Muscle layer of duodenum (tissue), 2 donors: ENCODE data around the gene TSG101.

Source experiments
- H3K27ac ChIP-seq: one replicate; pipeline ENCODE4 v1.7.0; 2013; ENCODE audit warnings: mild to moderate bottlenecking, low read length
- H3K27me3 ChIP-seq: one replicate; pipeline ENCODE4 v1.7.0; 2013; ENCODE audit warnings: low read depth, mild to moderate bottlenecking, control low read depth, low read length
- H3K36me3 ChIP-seq, 2 donors: one replicate each; pipeline ENCODE4 v1.7.0; 2013; ENCODE audit warnings: low read length in 2 of 2, control low read depth in 1 of 2, mild to moderate bottlenecking in 1 of 2; ENCODE audit not compliant: insufficient read depth in 2 of 2, control insufficient read depth in 1 of 2
- H3K4me1 ChIP-seq, 2 donors: one replicate each; pipeline ENCODE4 v1.7.0; 2013; ENCODE audit warnings: low read length in 2 of 2, mild to moderate bottlenecking in 2 of 2, control low read depth in 1 of 2, moderate library complexity in 1 of 2; ENCODE audit not compliant: insufficient read depth in 2 of 2, control insufficient read depth in 1 of 2
- H3K4me3 ChIP-seq, 2 donors: one replicate each; pipeline ENCODE4 v1.7.0; 2013; ENCODE audit warnings: low read length in 2 of 2, low read depth in 1 of 2, mild to moderate bottlenecking in 1 of 2
- H3K9me3 ChIP-seq, 2 donors: one replicate each; pipeline ENCODE4 v1.7.0; 2013; ENCODE audit warnings: low read length in 2 of 2, control low read depth in 1 of 2, mild to moderate bottlenecking in 1 of 2; ENCODE audit not compliant: control insufficient read depth in 1 of 2
- donor health status: healthy.

The TSG101 gene

DNA sequence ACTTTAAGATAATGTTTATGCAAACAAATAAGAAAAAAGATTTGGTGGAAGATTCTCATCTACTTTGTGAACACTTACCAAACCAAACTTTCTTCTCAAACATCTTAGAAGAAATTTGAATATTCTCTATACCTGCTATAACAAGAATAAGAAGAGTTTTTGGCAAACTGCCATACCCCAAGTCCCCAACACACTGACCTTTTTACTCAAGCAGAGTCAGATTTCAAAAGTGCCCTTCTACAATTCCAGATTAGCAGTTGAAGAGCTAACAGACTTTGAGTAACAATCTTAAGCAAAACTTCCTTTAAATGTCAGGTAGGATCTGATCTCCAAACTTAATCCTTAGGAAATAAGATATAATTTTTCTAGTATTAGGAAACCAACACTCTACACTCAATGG lies 33.9 kb downstream of the TSG101 start:
- Histone ChIP-seq H3K4me3 (no peak overlapping the region), H3K27me3 (no peaks in the 10 kb centered on the region), H3K36me3 (peaks cover 25 to 50% of the 10 kb centered on the region in 2 donors), H3K27ac (no peak overlapping the region), H3K9me3 (no peaks in the 10 kb centered on the region), H3K4me1 (no peaks in the 10 kb centered on the region)

DNA sequence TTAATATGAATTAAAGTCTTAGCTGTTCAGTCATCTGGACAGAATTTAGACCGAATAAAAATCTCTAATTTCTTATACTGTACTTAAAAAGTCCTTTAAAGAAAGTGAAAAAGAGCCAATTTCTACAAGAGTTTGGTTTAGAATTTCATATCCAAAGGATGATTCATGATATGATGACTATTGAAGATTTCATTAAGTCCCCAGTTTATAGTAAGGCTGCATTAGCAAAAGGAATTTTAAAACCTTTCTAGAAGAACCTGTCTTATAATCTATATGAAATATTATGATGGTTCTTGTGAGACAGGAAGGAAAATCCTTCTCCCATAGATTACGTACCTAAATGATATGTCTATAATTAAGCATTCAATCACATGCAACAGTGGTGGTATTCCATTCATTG lies 34.8 kb downstream of the TSG101 start:
- H3K9me3 ChIP-seq, result no peaks in the 10 kb centered on the region
- no peak overlapping the region for H3K27ac ChIP-seq
- H3K36me3 ChIP-seq, result peaks cover 22 to 44% of the 10 kb centered on the region in 2 donors
- no peak overlapping the region for H3K4me3 ChIP-seq
- no peaks in the 10 kb centered on the region for H3K4me1 ChIP-seq
- no peaks in the 10 kb centered on the region for H3K27me3 ChIP-seq

DNA sequence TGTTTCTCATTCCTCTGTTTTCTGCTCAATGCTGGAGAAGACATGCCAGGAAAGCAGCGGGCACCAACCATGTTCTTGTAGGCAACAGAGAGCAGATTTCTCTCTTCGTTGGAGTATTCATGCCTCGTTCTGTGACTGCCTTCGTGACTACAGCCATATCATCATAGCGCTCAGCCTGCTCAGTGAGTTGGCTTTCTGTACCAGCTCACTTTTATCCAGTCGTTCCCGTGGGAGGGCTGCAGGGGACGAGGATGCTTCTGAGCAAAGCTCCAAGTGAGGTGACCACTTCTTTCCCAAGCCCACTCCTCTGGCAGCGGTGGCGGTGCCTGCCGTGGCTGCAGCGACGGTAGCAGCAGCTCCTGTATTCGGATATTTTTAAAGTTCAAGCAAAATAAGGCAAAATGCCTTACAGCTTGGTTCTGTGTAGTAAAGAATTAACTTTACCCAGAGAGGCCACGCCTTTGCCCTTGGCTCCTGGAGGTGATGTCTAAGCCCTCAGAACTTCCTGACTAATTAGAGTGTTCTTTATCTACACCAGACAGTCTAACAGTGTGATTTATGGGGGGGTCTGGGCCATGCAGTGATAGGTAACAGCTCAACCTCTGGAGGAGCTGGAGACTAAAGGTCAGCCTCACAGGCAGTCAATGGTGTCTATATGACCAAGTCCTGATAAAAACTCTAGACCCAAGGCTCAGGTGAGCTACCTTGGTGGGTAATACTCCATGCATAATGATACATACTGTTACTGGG lies 35.8 kb downstream of the TSG101 start:
- Histone ChIP-seq H3K9me3 (no peaks in the 10 kb centered on the region), H3K4me1 (no peaks in the 10 kb centered on the region), H3K27ac (no peak overlapping the region), H3K4me3 (no peak overlapping the region), H3K36me3 (peaks cover 22 to 42% of the 10 kb centered on the region in 2 donors), H3K27me3 (no peaks in the 10 kb centered on the region)

DNA sequence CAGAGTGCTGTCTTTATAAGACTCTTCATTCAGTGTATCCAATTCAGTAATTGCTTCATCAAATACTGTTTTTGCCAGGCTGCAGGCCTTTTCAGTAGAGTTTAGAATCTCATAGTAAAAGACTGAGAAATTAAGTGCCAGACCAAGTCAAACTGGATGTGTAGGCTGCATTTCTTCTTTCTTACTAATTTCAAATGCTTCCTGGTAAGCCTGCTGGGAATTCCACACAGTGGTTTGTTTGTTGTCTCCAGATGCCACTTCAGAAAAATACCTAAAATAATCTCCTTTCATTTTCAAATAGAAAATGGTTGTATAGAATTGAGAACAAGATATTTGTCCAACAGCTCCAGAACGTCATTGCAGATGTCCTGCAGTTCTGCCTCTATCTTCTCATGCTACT lies 36.4 kb downstream of the TSG101 start:
- Histone ChIP-seq H3K27me3 (no peaks in the 10 kb centered on the region), H3K9me3 (no peaks in the 10 kb centered on the region), H3K4me1 (no peaks in the 10 kb centered on the region), H3K27ac (no peak overlapping the region), H3K4me3 (no peak overlapping the region), H3K36me3 (peaks cover 22 to 38% of the 10 kb centered on the region in 2 donors)

DNA sequence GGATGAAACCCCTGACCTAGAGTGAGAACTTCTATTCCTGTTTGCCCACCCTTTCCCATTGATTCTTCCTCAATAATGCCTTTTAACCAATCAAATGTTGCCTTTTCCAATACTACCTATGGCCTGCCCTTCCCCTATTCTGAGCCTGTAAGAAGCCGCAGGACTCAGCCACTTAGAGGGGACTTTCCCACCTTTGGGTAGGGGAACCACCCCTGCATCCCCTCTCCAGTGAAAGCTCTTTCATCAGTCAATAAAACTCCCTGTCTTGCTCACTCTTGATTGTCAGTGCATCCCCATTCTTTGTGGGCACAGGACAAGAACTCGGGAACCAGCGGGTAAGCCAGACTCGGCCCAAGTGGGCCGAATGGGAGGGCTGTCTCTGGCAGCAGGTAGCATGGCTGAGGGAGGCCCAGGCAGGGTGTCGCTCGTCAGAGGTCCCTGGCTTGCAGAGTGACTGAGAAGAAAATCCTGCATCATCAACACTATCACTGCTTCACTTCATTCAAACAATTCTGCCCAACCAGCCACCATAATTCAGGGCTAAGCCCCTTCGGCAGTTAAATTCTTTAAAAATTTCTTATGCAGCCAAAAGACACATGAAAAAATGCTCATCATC lies 40.7 kb downstream of the TSG101 start:
- Histone ChIP-seq H3K27ac (no peak overlapping the region), H3K4me3 (no peak overlapping the region), H3K27me3 (no peaks in the 10 kb centered on the region), H3K36me3 (peaks cover 41 to 61% of the 10 kb centered on the region in 2 donors), H3K9me3 (no peaks in the 10 kb centered on the region), H3K4me1 (no peaks in the 10 kb centered on the region)

DNA sequence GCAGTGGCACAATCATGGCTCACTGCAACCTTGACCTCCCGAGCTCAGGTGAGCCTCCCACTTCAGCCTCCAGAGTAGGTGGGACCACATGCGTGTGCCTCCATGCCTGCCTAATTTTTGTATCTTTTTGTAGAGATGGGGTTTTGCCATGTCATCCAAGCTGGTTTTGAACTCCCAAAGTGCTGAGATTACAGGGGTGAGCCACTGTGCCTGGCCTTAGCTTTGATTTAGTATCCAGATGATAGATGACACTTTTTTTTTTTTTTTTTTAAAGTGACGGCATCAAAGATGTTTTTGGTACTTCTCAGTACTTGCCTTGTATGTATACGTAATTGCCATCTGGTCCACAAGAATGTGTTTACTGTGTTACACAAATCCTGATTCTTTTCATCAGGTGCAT lies 47.7 kb downstream of the TSG101 start:
- no peaks in the 10 kb centered on the region for H3K4me1 ChIP-seq
- no peak overlapping the region for H3K27ac ChIP-seq
- no peaks in the 10 kb centered on the region for H3K27me3 ChIP-seq
- H3K4me3 ChIP-seq, result no peak overlapping the region
- H3K9me3 ChIP-seq, result no peaks in the 10 kb centered on the region
- peaks cover 62 to 90% of the 10 kb centered on the region in 2 donors for H3K36me3 ChIP-seq

DNA sequence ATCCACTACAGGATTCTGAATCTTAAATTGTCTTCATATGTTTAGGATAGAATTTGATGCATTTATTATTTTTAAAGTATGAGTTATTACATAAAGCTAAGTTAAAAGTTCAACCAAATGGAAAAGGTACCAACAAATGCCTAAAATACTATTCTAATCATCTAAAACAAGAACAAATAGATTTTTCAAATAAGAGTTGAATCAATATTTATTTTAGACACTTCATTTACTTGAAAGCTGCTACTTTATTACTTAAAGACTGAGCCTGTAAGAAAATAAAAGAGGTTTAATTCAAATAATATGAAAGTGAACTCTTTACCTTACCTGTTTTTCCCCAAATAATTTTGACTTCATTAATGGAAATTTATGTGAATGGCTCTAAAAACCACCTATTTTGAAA lies 54.2 kb downstream of the TSG101 start:
- Histone ChIP-seq H3K36me3 (peaks cover 23 to 31% of the 10 kb centered on the region in 2 donors), H3K9me3 (no peaks in the 10 kb centered on the region), H3K4me1 (no peaks in the 10 kb centered on the region), H3K27me3 (no peaks in the 10 kb centered on the region), H3K4me3 (no peak overlapping the region), H3K27ac (no peak overlapping the region)

DNA sequence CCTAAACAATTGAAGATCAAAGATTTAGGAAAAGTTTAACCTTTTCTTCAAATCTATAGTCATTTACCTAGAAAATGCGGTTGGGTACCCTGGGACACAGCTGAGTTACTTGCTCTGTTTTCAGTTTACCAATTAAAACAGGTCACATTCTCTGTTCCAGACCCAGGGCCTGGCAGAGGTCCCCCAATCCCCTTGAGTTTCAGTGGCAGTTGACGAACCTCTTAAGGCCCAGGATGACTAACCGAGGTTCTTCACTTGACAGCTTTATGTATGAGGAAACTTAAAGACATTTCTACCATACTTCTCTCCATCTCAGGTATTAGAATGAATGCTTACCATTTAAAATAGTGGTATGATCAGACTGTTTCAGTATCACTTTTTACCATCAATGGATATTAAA lies 54.7 kb downstream of the TSG101 start:
- Histone ChIP-seq H3K4me3 (no peak overlapping the region), H3K27ac (no peak overlapping the region), H3K4me1 (no peaks in the 10 kb centered on the region), H3K27me3 (no peaks in the 10 kb centered on the region), H3K9me3 (no peaks in the 10 kb centered on the region), H3K36me3 (peaks cover 23 to 25% of the 10 kb centered on the region in 2 donors)

DNA sequence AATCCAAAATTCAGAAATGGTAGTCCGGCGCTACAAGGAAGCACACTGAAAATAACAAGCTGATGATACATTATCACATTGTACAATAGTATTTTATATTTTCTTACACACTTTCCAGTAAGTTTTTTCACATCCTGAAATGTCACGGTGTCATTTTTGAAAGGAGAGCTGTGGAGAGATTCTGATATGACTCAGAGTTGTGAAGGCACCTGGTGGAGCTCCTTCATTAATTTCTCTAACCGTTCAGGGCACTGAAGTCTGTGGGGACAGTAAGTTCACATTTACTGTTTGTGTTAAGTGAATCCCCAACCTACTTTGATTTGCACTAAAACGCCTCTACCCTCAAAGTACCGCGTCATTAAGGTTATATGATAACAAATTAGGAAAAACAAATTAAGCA lies 57.8 kb downstream of the TSG101 start:
- no peaks in the 10 kb centered on the region for H3K27me3 ChIP-seq

DNA sequence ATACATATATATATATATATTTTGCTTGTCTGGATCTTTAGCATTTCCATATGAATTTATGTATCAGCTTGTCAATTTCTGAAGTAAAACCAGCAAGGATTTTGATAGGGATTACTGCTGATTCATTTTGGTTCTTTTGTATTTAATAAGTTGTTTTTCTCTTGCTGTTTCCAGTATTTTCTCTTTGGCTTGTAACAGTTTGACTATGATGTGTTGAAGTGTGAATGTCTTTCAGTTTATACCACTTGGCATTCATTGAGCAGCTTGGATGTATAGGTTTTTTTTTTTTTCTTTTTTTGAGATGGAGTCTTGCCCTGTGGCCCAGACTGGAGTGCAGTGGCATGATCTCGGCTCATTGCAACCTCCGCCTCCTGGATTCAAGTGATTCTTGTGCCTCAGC lies 58.7 kb downstream of the TSG101 start:
- no peak overlapping the region for H3K4me3 ChIP-seq
- H3K27me3 ChIP-seq, result no peaks in the 10 kb centered on the region
- no peak overlapping the region for H3K27ac ChIP-seq
- peaks cover 2 to 4% of the 10 kb centered on the region in 2 donors for H3K36me3 ChIP-seq
- no peaks in the 10 kb centered on the region for H3K4me1 ChIP-seq
- no peaks in the 10 kb centered on the region for H3K9me3 ChIP-seq

More for the DNA sequence above, 57.8 kb downstream of the TSG101 start:
- H3K27ac ChIP-seq, result no peak overlapping the region
- H3K4me3 ChIP-seq, result no peak overlapping the region
- H3K36me3 ChIP-seq, result peaks cover 4 to 8% of the 10 kb centered on the region in 2 donors
- no peaks in the 10 kb centered on the region for H3K9me3 ChIP-seq
- H3K4me1 ChIP-seq, result no peaks in the 10 kb centered on the region

DNA sequence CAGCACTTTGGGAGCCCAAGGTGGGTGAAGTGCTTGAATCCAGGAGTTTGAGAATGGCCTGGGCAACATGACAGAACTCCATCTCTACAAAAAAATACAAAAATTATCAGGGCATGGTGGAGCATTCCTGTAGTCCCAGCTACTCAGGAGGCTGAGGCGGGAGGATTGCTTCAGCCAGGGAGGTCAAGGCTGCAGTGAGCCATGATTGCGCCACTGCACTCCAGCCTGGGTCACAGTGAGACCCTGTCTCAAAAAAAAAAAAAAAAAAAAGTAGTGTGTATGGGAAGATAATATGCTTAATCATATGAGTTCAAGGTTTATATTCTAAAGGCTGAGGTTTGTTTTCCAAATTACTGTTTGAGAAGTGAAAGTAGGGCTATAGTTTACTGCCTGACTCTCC lies 60.3 kb downstream of the TSG101 start:
- H3K4me1 ChIP-seq, result no peaks in the 10 kb centered on the region
- no peak overlapping the region for H3K27ac ChIP-seq
- H3K4me3 ChIP-seq, result no peak overlapping the region
- H3K9me3 ChIP-seq, result no peaks in the 10 kb centered on the region
- H3K36me3 ChIP-seq, result no peaks in the 10 kb centered on the region
- no peaks in the 10 kb centered on the region for H3K27me3 ChIP-seq

DNA sequence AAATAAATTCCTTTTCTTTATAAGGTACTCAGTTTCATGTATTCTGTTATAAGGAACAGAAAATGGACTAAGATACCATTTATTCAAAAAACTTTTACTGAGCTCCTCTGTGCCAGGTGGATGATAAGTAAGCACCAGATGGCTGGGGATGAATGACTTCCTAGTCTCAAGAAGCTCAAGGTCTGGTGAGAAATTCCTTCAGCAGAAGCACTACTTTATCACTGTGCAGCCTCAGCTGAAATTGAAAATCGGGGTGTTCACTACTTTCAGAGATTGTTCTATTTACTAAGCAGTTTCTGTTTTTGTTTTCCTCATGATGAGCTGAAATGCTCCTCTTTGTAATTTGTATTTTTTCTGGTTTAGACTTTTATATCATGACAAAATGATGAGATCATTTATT lies 63.3 kb downstream of the TSG101 start:
- no peaks in the 10 kb centered on the region for H3K9me3 ChIP-seq
- no peak overlapping the region for H3K4me3 ChIP-seq
- H3K36me3 ChIP-seq, result no peaks in the 10 kb centered on the region
- H3K27ac ChIP-seq, result no peak overlapping the region
- H3K27me3 ChIP-seq, result no peaks in the 10 kb centered on the region
- H3K4me1 ChIP-seq, result no peaks in the 10 kb centered on the region
